A673 (cell line): ENCODE results near the gene TMUB2.

Source experiments
- EZH2 ChIP-seq: fragments of 200-600 bp; sonication (generic); IDR thresholded peaks from 2 replicates; pipeline ENCODE4 v1.6.1; 2017; ENCODE audit warnings: borderline replicate concordance, low read depth, mild to moderate bottlenecking, mixed read lengths, antibody characterized with exemption, low read length; ENCODE audit not compliant: poor library complexity, severe bottlenecking
- TF ChIP-seq, protein P1 (sequence below): fragments of 300-800, 200-600 bp; sonication (generic); conservative IDR thresholded peaks from 2 replicates; pipeline ENCODE4 v1.5.1; 2017; ENCODE audit warnings: low read depth, mild to moderate bottlenecking, antibody characterized with exemption, low read length, moderate library complexity, mixed read lengths

DNA sequence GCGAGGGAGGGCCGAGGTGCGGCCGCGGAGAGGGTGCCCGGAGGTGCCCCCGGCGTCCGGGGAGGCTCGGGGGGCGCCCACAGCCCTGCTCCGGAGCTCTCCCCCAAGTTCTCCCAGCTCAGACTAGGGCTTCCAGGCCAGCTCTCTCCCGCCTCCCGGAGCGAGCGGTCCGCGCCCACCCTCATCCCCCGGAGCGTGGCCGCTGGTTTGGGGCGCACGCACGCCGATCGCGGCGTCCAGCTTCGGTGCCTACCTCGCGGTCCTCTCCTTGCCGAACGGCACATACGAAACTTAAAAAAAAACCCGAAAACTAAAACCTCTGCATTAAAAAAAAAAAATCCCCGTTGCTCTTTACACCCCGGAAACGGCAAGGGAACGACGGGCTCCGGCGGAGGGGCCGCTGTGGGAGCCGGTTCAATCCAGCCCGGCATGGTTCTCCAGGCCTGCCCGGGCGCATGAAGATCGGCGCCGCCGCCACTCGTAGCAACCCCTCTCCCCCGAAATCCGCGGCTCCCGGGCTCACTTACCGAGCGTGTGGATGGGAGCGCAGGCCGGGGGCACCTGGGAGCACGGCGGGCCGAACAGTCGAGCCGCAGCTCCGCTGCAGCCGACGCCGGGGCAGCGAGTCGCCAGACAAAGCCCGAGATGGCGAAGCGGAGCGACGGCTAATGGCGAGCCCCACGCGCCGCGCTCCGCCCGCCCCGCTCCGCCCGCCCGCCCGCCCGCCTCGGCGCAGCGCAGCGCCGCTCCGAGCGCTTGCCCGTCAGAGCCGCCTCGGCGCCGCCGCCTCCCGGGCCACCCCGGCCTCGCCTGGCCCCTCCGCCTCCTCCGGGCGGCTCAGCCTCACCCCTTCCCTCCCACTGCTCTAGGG lies 33.7 kb downstream of the TMUB2 start:
- TF ChIP-seq, protein P1, sequence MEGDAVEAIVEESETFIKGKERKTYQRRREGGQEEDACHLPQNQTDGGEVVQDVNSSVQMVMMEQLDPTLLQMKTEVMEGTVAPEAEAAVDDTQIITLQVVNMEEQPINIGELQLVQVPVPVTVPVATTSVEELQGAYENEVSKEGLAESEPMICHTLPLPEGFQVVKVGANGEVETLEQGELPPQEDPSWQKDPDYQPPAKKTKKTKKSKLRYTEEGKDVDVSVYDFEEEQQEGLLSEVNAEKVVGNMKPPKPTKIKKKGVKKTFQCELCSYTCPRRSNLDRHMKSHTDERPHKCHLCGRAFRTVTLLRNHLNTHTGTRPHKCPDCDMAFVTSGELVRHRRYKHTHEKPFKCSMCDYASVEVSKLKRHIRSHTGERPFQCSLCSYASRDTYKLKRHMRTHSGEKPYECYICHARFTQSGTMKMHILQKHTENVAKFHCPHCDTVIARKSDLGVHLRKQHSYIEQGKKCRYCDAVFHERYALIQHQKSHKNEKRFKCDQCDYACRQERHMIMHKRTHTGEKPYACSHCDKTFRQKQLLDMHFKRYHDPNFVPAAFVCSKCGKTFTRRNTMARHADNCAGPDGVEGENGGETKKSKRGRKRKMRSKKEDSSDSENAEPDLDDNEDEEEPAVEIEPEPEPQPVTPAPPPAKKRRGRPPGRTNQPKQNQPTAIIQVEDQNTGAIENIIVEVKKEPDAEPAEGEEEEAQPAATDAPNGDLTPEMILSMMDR: no peak
- TF ChIP-seq EZH2: no peak
